ENCODE measurements around the gene DTHD1.
A peak's percentile ranks its signal among the peaks of the same experiment; 100 is the strongest.

DTHD1 gene

DNA sequence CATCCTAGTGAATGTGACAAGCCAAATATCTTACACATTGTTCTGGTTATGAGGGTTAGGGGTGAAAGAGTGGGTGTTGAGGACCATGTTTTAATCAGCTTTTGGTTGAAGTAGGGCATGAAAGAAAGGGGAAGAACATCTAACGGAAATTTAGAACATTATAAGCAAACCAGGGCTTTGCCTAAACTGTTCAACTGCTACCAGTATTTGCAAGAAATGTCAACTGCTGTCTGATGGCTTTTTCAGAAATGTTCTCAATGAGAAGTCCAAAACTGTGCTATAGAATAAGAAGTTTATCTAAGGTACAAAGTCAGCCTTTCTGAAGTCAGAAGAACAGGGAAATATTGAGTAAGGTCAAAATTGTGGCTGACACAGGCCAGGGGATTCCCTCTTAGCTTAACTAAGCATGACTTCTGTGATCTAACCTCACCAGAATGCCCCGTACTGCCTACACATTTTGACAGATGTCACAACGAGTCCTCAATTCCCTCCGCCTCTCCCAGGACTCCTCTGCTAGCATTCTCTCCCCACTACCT, 67.1 kb downstream of the DTHD1 start:
- DNase-seq (ENCODE audit: low spot score): no peak

- no peak for DNase-seq (ENCODE audit: low spot score)
Observed at GRCh38 chr4:36349938-36350549, 68.6 kb downstream of the DTHD1 start.

- DNase-seq (ENCODE audit: low spot score): peak; percentile 12
Observed at GRCh38 chr4:36351082-36351666, 69.8 kb downstream of the DTHD1 start.

DNA sequence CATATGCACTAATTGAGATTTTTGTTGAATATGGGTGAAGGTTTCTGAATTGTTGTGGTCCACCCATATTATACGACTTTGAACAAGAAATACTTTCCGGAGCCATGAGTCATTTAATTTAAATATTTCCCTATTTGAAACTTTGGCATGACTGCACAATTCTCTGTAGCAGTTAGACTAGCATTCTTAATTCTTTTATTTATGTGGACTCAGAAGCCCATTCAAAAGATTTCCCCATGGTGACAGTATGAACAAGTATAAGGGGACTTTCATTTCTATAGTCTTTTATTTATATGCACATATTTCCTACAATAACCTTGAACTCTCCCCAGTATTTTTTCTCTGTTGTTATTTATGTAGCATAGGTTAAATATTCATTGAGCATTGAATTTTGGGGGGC, 72.6 kb downstream of the DTHD1 start:
- DNase-seq (ENCODE audit: low spot score): no peak

- no peak for DNase-seq (ENCODE audit: low spot score)
Observed at GRCh38 chr4:36358173-36358572, 76.8 kb downstream of the DTHD1 start.

- DNase-seq (ENCODE audit: low spot score): no peak
Observed at GRCh38 chr4:36360755-36361154, 79.3 kb downstream of the DTHD1 start.

DNA sequence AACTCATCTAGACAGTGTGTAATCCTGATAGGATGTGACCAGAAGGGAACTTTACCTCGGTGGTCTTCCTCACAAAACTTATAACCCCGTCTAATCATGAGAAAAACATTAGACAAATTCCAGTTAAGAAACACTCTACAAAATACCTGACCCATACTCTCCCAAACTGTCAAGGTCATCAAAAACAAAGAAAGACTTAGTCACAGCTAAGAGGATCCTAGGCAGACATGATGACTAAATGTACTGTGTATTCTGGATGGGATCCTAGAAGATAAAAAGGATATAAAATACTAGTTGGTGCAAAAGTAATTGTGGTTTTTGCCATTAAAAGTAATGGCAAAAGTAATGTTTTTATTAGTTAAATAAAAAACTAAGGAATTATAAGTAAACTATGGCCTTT, 81.6 kb downstream of the DTHD1 start:
- DNase-seq (ENCODE audit: low spot score): no peak

DNA sequence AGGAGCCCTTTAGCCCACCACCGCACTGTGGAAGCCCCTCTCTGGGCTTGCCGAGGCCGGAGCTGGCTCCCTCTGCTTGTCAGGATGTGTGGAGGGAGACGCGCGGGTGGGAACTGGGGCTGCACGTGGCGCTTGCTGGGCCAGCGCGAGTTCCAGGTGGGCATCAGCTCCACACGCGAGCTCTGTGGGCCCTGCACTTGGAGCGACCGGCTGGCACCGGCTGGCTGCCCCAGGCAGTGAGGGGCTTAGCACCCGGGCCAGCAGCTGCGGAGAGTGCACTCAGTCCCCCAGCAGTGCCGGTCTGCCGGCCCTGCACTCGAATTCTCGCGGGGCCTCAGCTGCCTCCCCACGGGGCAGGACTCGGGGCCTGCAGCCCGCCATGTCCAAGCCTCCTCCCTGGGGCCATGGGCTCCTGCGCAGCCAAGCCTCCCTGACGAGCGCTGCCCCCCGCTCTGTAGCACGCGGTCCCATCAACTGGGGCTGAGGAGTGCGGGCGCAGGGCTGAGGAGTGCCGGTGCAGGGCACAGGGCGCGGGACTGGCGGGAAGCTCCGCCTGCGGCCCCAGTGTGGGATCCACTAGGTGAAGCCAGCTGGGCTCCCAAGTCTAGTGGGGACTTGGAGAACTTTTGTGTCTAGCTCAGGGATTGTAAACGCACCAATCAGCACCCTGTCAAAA, 93.6 kb downstream of the DTHD1 start:
- DNase-seq (ENCODE audit: low spot score): no peak

GRCh38 chr4:36385951-36386571, 104.6 kb downstream of the DTHD1 start:
- no peak for DNase-seq (ENCODE audit: low spot score)

DNA sequence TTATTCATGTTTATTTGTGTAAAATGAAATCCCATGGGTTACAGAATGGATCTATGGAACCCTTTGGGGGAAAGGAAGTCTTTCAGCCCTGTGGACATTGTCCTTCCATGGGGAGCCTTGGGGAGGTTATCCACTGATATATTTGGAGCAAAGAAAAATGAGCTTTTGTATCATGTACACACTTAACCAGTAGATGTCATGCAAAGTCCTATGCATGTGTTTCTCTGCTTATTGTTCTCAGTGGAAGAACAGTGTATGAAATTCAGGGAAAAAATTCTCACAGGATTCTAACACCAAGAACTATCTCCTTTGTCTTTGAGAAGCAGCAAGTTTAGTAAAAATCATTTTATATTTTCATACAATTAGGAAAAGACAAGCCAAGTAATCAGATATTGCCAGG, 105.3 kb downstream of the DTHD1 start:
- DNase-seq (ENCODE audit: low spot score): no peak

GRCh38 chr4:36388710-36389109, 107.3 kb downstream of the DTHD1 start:
- no peak for DNase-seq (ENCODE audit: low spot score)

GRCh38 chr4:36391411-36391810, 110.0 kb downstream of the DTHD1 start:
- no peak for DNase-seq (ENCODE audit: low spot score)

DNA sequence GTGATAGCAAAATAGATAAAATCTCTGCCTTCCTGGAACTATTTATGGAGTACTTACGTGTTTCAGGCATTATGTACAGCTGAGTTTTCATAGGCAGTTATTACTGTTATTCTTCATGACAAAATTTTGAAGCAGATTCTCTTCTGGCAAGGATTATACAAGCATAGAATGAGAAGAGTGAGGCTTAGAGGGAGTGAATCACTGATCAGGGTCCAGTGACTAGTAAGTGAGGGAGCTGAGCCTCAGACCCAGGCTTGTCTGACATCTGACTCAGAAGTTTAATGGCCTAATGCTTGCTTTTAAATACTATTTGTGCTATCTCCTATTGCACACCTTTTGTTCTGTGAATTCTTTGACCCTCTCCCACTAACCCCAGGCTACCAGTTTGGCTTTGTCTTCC, 110.6 kb downstream of the DTHD1 start:
- DNase-seq (ENCODE audit: low spot score): no peak

GRCh38 chr4:36392916-36393315, 111.5 kb downstream of the DTHD1 start:
- no peak for DNase-seq (ENCODE audit: low spot score)

All from AG20443 (cell line).